T-cell (primary cell): ENCODE results near the gene MS4A2. TPM values are rescaled to one million over a fixed set of nuclear protein-coding genes. Genes with fewer than 3 reads are reported as not detected.
"Not testable (repeated sequence)": the region's sequence is repeated elsewhere in the genome, so short reads cannot be mapped to it uniquely, and the experiment has no call there.

ENCODE experiments used
- ATAC-seq, 4 experiments: fragments of 200-7000 bp in 3 of 4; fragments of 150-1000 bp in 1 of 4; cut with Tn5 transposase; replicated peaks in 1 of 4; 1 replicate in 3 of 4; 2 replicates in 1 of 4; pipeline ENCODE4 v1.10.0; 2021; ENCODE audit warnings: moderate library complexity in 3 of 4, mild to moderate bottlenecking in 2 of 4, moderate number of reproducible peaks in 1 of 4
- CTCF ChIA-PET, 2 donors: fragments of 300-600 bp; sonication (Branson Sonifier 250); formaldehyde crosslinking; loops; one replicate each; lab custom pipeline; 2022; ENCODE audit warnings: antibody characterized with exemption in 2 of 2; lab: Charles Lee
- POLR2A ChIA-PET, 2 donors: fragments of 300-600 bp; sonication (Branson Sonifier 250); formaldehyde crosslinking; loops; one replicate each; lab custom pipeline; 2022; ENCODE audit warnings: antibody characterized with exemption in 2 of 2; lab: Charles Lee
- DNase-seq, 35 experiments: peaks; one replicate each; pipeline versions ENCODE4 v3.0.0 to v3.0.0-alpha.2; 2013 to 2023
- H3K27ac ChIP-seq: one replicate; pipeline ENCODE4 v1.5.1; 2013; ENCODE audit warnings: low read length
- H3K27me3 ChIP-seq, 2 experiments: replicated peaks in 1 of 2; 1 replicate in 1 of 2; 2 replicates in 1 of 2; pipeline versions ENCODE4 v1.6.1 to v1.7.0; 2013; ENCODE audit warnings: low read length in 1 of 2, mixed read lengths in 1 of 2; ENCODE audit not compliant: control insufficient read depth in 2 of 2, insufficient read depth in 2 of 2; ENCODE audit errors: extremely low read depth in 1 of 2
- H3K36me3 ChIP-seq, 2 donors: 1 replicate in 1 of 2; 2 replicates in 1 of 2; pipeline versions ENCODE4 v1.6.1 to v1.7.0; 2013; ENCODE audit warnings: low read length in 1 of 2; ENCODE audit not compliant: control insufficient read depth in 2 of 2, insufficient read depth in 1 of 2; ENCODE audit errors: extremely low read depth in 1 of 2
- H3K4me1 ChIP-seq, 2 experiments: 1 replicate in 1 of 2; 2 replicates in 1 of 2; pipeline versions ENCODE4 v1.6.1 to v1.7.0; 2013; ENCODE audit warnings: low read length in 2 of 2, mixed read lengths in 1 of 2; ENCODE audit not compliant: insufficient read depth in 2 of 2, control insufficient read depth in 1 of 2; ENCODE audit errors: extremely low read depth in 1 of 2
- H3K4me3 ChIP-seq, 2 donors: 1 replicate in 1 of 2; 2 replicates in 1 of 2; pipeline versions ENCODE4 v1.5.1 to v1.7.0; 2013; ENCODE audit warnings: mild to moderate bottlenecking in 2 of 2, low read length in 1 of 2, moderate library complexity in 1 of 2; ENCODE audit not compliant: control insufficient read depth in 1 of 2; ENCODE audit errors: extremely low read depth in 1 of 2
- H3K9me3 ChIP-seq: 2 replicates; pipeline ENCODE4 v1.7.0; 2013
- H3K27ac Mint-ChIP-seq, 2 donors: one replicate each; pipeline ENCODE4 v1.8.0; 2020 to 2021; ENCODE audit warnings: mild to moderate bottlenecking in 2 of 2, mixed read lengths in 2 of 2
- H3K27me3 Mint-ChIP-seq, 2 donors: one replicate each; pipeline ENCODE4 v1.8.0; 2021 to 2022; ENCODE audit warnings: mixed read lengths in 2 of 2
- H3K36me3 Mint-ChIP-seq: one replicate; pipeline ENCODE4 v1.8.0; 2021; ENCODE audit warnings: mixed read lengths
- H3K4me1 Mint-ChIP-seq, 3 donors: one replicate each; pipeline ENCODE4 v1.8.0; 2020 to 2022; ENCODE audit warnings: mixed read lengths in 3 of 3, mild to moderate bottlenecking in 1 of 3
- H3K4me3 Mint-ChIP-seq, 3 donors: one replicate each; pipeline ENCODE4 v1.8.0; 2020 to 2022; ENCODE audit warnings: mild to moderate bottlenecking in 3 of 3, mixed read lengths in 3 of 3, moderate library complexity in 3 of 3
- H3K9me3 Mint-ChIP-seq, 3 donors: one replicate each; pipeline ENCODE4 v1.8.0; 2020 to 2022; ENCODE audit warnings: mixed read lengths in 3 of 3
- WGBS: methylation state at CpG from one replicate; pipeline ENCODE4 v1.1.5; 2013; ENCODE audit warnings: missing lambda C conversion rate; ENCODE audit not compliant: insufficient coverage; 5-methylcytosine and 5-hydroxymethylcytosine counted together
- total RNA-seq, 35 experiments: library from RNA in 6 of 35; stranded (reverse) in 6 of 35; fragments of 120-200 nt in 1 of 35; gene quantifications; one replicate each; pipeline versions ENCODE4 v1.2.1 to v1.2.4 and lab custom pipeline; 2013 to 2026

Gene MS4A2
- total RNA-seq, 5 donors from 2014 or later (not counting 1 experiment from before 2014, with no cell fraction given): 0.12 to 1.1 (median 0.16) TPM; not detected in 1

- Mint-ChIP-seq H3K36me3 (no peaks in the 10 kb centered on the region), H3K4me1 (no peaks in the 10 kb centered on the region), H3K27me3 (peaks cover 5 to 9% of the 10 kb centered on the region in 2 donors), H3K4me3 (no peak overlapping the region), H3K9me3 (no peaks in the 10 kb centered on the region), H3K27ac (no peak overlapping the region)
- CTCF ChIA-PET: no interaction called here
- Histone ChIP-seq H3K4me3 (no peak overlapping the region), H3K9me3 (no peaks in the 10 kb centered on the region), H3K27me3 (no peaks in the 10 kb centered on the region), H3K4me1 (no peaks in the 10 kb centered on the region), H3K36me3 (no peaks in the 10 kb centered on the region), H3K27ac (no peak overlapping the region)
- POLR2A ChIA-PET: interaction anchor here (0.6 to 0.7 kb wide), 2 partner anchors 9 to 118 kb away, joined by 3 to 5 read pairs; no protein-coding TSS in a partner anchor
- 82% methylated on average over 2 of the region's 3 CpGs for WGBS
- ATAC-seq (no peak), DNase-seq (no peak)
Measured at GRCh38 chr11:60122414-60123036, 34.1 kb downstream of the MS4A2 start.

GRCh38 chr11:60124802-60125432 lies 36.5 kb downstream of the MS4A2 start:
- no peak for DNase-seq
- no peak overlapping the region for H3K4me3 ChIP-seq
- Mint-ChIP-seq H3K36me3 (no peaks in the 10 kb centered on the region), H3K27me3 (peaks cover 5 to 9% of the 10 kb centered on the region in 2 donors), H3K9me3 (no peaks in the 10 kb centered on the region), H3K27ac (no peak overlapping the region), H3K4me3 (no peak overlapping the region), H3K4me1 (no peaks in the 10 kb centered on the region)
- no peaks in the 10 kb centered on the region for H3K9me3 ChIP-seq
- no peak for ATAC-seq
- H3K27me3 ChIP-seq: no peaks in the 10 kb centered on the region
- H3K27ac ChIP-seq: no peak overlapping the region
- ChIA-PET POLR2A (no interaction called here), CTCF (no interaction called here)
- no peaks in the 10 kb centered on the region for H3K36me3 ChIP-seq
- WGBS: 72% methylated on average over 6 of the region's 11 CpGs
- no peaks in the 10 kb centered on the region for H3K4me1 ChIP-seq

- H3K4me1 ChIP-seq: no peaks in the 10 kb centered on the region
- H3K36me3 ChIP-seq: no peaks in the 10 kb centered on the region
- H3K36me3 Mint-ChIP-seq: no peaks in the 10 kb centered on the region
- DNase-seq: no peak
- no peak overlapping the region for H3K4me3 ChIP-seq
- ChIA-PET POLR2A (no interaction called here), CTCF (no interaction called here)
- H3K9me3 ChIP-seq: no peaks in the 10 kb centered on the region
- no peak overlapping the region for H3K27ac ChIP-seq
- H3K9me3 Mint-ChIP-seq: no peaks in the 10 kb centered on the region
- H3K4me1 Mint-ChIP-seq: no peaks in the 10 kb centered on the region
- H3K4me3 Mint-ChIP-seq: no peak overlapping the region
- H3K27me3 ChIP-seq: no peaks in the 10 kb centered on the region
- no peak overlapping the region for H3K27ac Mint-ChIP-seq
- peaks cover 3 to 5% of the 10 kb centered on the region in 2 donors for H3K27me3 Mint-ChIP-seq
- no peak for ATAC-seq
Measured at GRCh38 chr11:60125956-60126585, 37.6 kb downstream of the MS4A2 start.

- Histone ChIP-seq H3K9me3 (no peaks in the 10 kb centered on the region), H3K36me3 (no peaks in the 10 kb centered on the region), H3K27ac (no peak overlapping the region), H3K4me1 (no peaks in the 10 kb centered on the region), H3K27me3 (no peaks in the 10 kb centered on the region), H3K4me3 (no peak overlapping the region)
- H3K4me3 Mint-ChIP-seq: no peak overlapping the region
- H3K36me3 Mint-ChIP-seq: no peaks in the 10 kb centered on the region
- WGBS: no CpG with 5 or more reads among the region's 3 CpGs
- no peaks in the 10 kb centered on the region for H3K4me1 Mint-ChIP-seq
- DNase-seq (no peak), ATAC-seq (no peak)
- H3K27me3 Mint-ChIP-seq: peaks cover 3% of the 10 kb centered on the region in 2 donors
- ChIA-PET CTCF (no interaction called here), POLR2A (no interaction called here)
- H3K27ac Mint-ChIP-seq: no peak overlapping the region
- no peaks in the 10 kb centered on the region for H3K9me3 Mint-ChIP-seq
Measured at GRCh38 chr11:60127311-60127811, 38.9 kb downstream of the MS4A2 start.

- no peak overlapping the region for H3K4me3 Mint-ChIP-seq
- CTCF ChIA-PET: no interaction called here
- peaks cover 0 to under 1% (median 0%) of the 10 kb centered on the region in 3 donors for H3K9me3 Mint-ChIP-seq
Measured at GRCh38 chr11:60128376-60128775, 39.9 kb downstream of the MS4A2 start.

GRCh38 chr11:60128866-60129265 lies 40.4 kb downstream of the MS4A2 start:
- no CpG with 5 or more reads among the region's 4 CpGs for WGBS
- H3K27me3 Mint-ChIP-seq, H3K27ac ChIP-seq, H3K36me3 ChIP-seq, H3K4me1 ChIP-seq, DNase-seq, H3K9me3 Mint-ChIP-seq, H3K27me3 ChIP-seq, H3K4me3 ChIP-seq, H3K4me1 Mint-ChIP-seq, CTCF ChIA-PET, H3K4me3 Mint-ChIP-seq, H3K36me3 Mint-ChIP-seq, ATAC-seq, POLR2A ChIA-PET, H3K27ac Mint-ChIP-seq, H3K9me3 ChIP-seq: not testable (repeated sequence)

More at GRCh38 chr11:60128376-60128775, 39.9 kb downstream of the MS4A2 start:
- no peak overlapping the region for H3K27ac Mint-ChIP-seq
- POLR2A ChIA-PET: no interaction called here
- H3K4me1 Mint-ChIP-seq: no peaks in the 10 kb centered on the region
- Histone ChIP-seq H3K36me3 (no peaks in the 10 kb centered on the region), H3K4me1 (no peaks in the 10 kb centered on the region), H3K4me3 (no peak overlapping the region), H3K27me3 (no peaks in the 10 kb centered on the region), H3K27ac (no peak overlapping the region), H3K9me3 (no peaks in the 10 kb centered on the region)
- WGBS: no CpG with 5 or more reads among the region's 2 CpGs
- DNase-seq: no peak
- no peaks in the 10 kb centered on the region for H3K36me3 Mint-ChIP-seq
- ATAC-seq: no peak
- peaks cover 0 to 3% of the 10 kb centered on the region in 2 donors for H3K27me3 Mint-ChIP-seq
